ENCODE results near the gene CD2.

Gene CD2

GRCh38 chr1:116740746-116741145, 13.5 kb upstream of the CD2 start:
- TF ChIP-seq EZH2phosphoT487 (IDR thresholded peaks at IDR 0.05; ENCODE audit: borderline replicate concordance) (no peak), CTCF (conservative IDR thresholded peaks at IDR 0.05; ENCODE audit: low read length) (no peak)

GRCh38 chr1:116741836-116742565, 12.2 kb upstream of the CD2 start:
- H3K9me3 ChIP-seq (ENCODE audit: insufficient read depth, low read depth, low read length), result peaks cover 14% of the 10 kb centered on the region; the same call in 1 of the 2 replicates
- H3K79me2 ChIP-seq (ENCODE audit: insufficient read depth, low read length), result no peaks in the 10 kb centered on the region
- no peaks in the 10 kb centered on the region for H3F3A ChIP-seq (ENCODE audit: low read depth)
- no peaks in the 10 kb centered on the region for H3K36me3 ChIP-seq (ENCODE audit: insufficient read depth, low read length)
- H2AFZ ChIP-seq (ENCODE audit: low read length), result no peak overlapping the region
- H3K9ac ChIP-seq (ENCODE audit: low read depth, low read length, poor library complexity, severe bottlenecking), result no peak overlapping the region
- H3K27me3 ChIP-seq (ENCODE audit: insufficient read depth, low read length, poor library complexity, severe bottlenecking), result no peaks in the 10 kb centered on the region
- TF ChIP-seq CTCF (conservative IDR thresholded peaks at IDR 0.05; ENCODE audit: low read length), result no peak
- no peak for TF ChIP-seq EZH2phosphoT487 (IDR thresholded peaks at IDR 0.05; ENCODE audit: borderline replicate concordance)
- H3K9me2 ChIP-seq (replicated peaks; ENCODE audit: low read depth, low read length), result no peaks in the 10 kb centered on the region
- H3K4me1 ChIP-seq (ENCODE audit: insufficient read depth, low read length, poor library complexity, severe bottlenecking), result peaks cover 22% of the 10 kb centered on the region
- H3K4me3 ChIP-seq (ENCODE audit: low read length, poor library complexity, severe bottlenecking), result no peak overlapping the region
- H4K20me1 ChIP-seq (ENCODE audit: insufficient read depth, low read length, poor library complexity, severe bottlenecking), result no peaks in the 10 kb centered on the region
- no peak overlapping the region for H3K4me2 ChIP-seq (ENCODE audit: low read depth, low read length, poor library complexity, severe bottlenecking)

More at GRCh38 chr1:116740746-116741145, 13.5 kb upstream of the CD2 start:
- H3K4me3 ChIP-seq (ENCODE audit: low read length, poor library complexity, severe bottlenecking), result no peak overlapping the region
- no peaks in the 10 kb centered on the region for H3F3A ChIP-seq (ENCODE audit: low read depth)
- no peaks in the 10 kb centered on the region for H3K27me3 ChIP-seq (ENCODE audit: insufficient read depth, low read length, poor library complexity, severe bottlenecking)
- no peaks in the 10 kb centered on the region for H3K79me2 ChIP-seq (ENCODE audit: insufficient read depth, low read length)
- no peak overlapping the region for H3K4me2 ChIP-seq (ENCODE audit: low read depth, low read length, poor library complexity, severe bottlenecking)
- H3K9ac ChIP-seq (ENCODE audit: low read depth, low read length, poor library complexity, severe bottlenecking), result no peak overlapping the region
- H3K9me2 ChIP-seq (replicated peaks; ENCODE audit: low read depth, low read length), result no peaks in the 10 kb centered on the region
- no peaks in the 10 kb centered on the region for H4K20me1 ChIP-seq (ENCODE audit: insufficient read depth, low read length, poor library complexity, severe bottlenecking)
- peaks cover 14% of the 10 kb centered on the region; the same call in 1 of the 2 replicates for H3K9me3 ChIP-seq (ENCODE audit: insufficient read depth, low read depth, low read length)
- peaks cover 22% of the 10 kb centered on the region for H3K4me1 ChIP-seq (ENCODE audit: insufficient read depth, low read length, poor library complexity, severe bottlenecking)
- no peaks in the 10 kb centered on the region for H3K36me3 ChIP-seq (ENCODE audit: insufficient read depth, low read length)
- no peak overlapping the region for H2AFZ ChIP-seq (ENCODE audit: low read length)

GRCh38 chr1:116743535-116743934, 10.7 kb upstream of the CD2 start:
- Histone ChIP-seq H3K27me3 (ENCODE audit: insufficient read depth, low read length, poor library complexity, severe bottlenecking) (no peaks in the 10 kb centered on the region), H2AFZ (ENCODE audit: low read length) (no peak overlapping the region), H3K9ac (ENCODE audit: low read depth, low read length, poor library complexity, severe bottlenecking) (no peak overlapping the region), H4K20me1 (ENCODE audit: insufficient read depth, low read length, poor library complexity, severe bottlenecking) (no peaks in the 10 kb centered on the region), H3K4me3 (ENCODE audit: low read length, poor library complexity, severe bottlenecking) (no peak overlapping the region), H3K9me3 (ENCODE audit: insufficient read depth, low read depth, low read length) (peaks cover 18% of the 10 kb centered on the region; the same call in 1 of the 2 replicates), H3K4me2 (ENCODE audit: low read depth, low read length, poor library complexity, severe bottlenecking) (no peak overlapping the region), H3K79me2 (ENCODE audit: insufficient read depth, low read length) (no peaks in the 10 kb centered on the region), H3F3A (ENCODE audit: low read depth) (no peaks in the 10 kb centered on the region), H3K9me2 (replicated peaks; ENCODE audit: low read depth, low read length) (no peaks in the 10 kb centered on the region), H3K36me3 (ENCODE audit: insufficient read depth, low read length) (no peaks in the 10 kb centered on the region), H3K4me1 (ENCODE audit: insufficient read depth, low read length, poor library complexity, severe bottlenecking) (peaks cover 14% of the 10 kb centered on the region)
- no peak for TF ChIP-seq CTCF (conservative IDR thresholded peaks at IDR 0.05; ENCODE audit: low read length)
- no peak for TF ChIP-seq EZH2phosphoT487 (IDR thresholded peaks at IDR 0.05; ENCODE audit: borderline replicate concordance)

Data from Loucy (cell line).